Endothelial cell of umbilical vein (primary cell): ENCODE data around the gene NRXN3. TPM values are rescaled to one million over a fixed set of nuclear protein-coding genes. Genes with fewer than 3 reads are reported as not detected.

Experiments used
- BruUV-seq: library from RNA; stranded (reverse); fragments of 400-500 nt; replicated peaks from 2 replicates; lab custom pipeline; 2021; lab: Mats Ljungman, UMichigan
- CTCF ChIA-PET: fragments of 300-600, 350-600 bp; sonication (Branson Sonifier 250); formaldehyde crosslinking; loops from one replicate; lab custom pipeline; 2021; ENCODE audit warnings: antibody characterized with exemption, inconsistent platforms; lab: Charles Lee
- POLR2A ChIA-PET: fragments of 300-600, 350-600 bp; sonication (Branson Sonifier 250); formaldehyde crosslinking; loops from one replicate; lab custom pipeline; 2021; ENCODE audit warnings: antibody characterized with exemption, inconsistent platforms; lab: Charles Lee
- DNase-seq: peaks from one replicate; pipeline ENCODE4 v3.0.0-alpha.2; 2011; ENCODE audit warnings: low read depth, low spot score
- FAIRE-seq: peaks from 2 replicates; lab custom pipeline; 2011; peaks lifted over from hg19 to GRCh38; lab: Jason Lieb, UNC
- H2AFZ ChIP-seq: 2 replicates; pipeline ENCODE4 v1.6.0; 2012; ENCODE audit warnings: low read depth, low read length, control low read depth, inconsistent platforms
- H3K27ac ChIP-seq: 2 replicates; pipeline ENCODE4 v1.5.1; 2011; ENCODE audit warnings: low read depth, mild to moderate bottlenecking, control low read depth, low read length, moderate library complexity; ENCODE audit not compliant: insufficient read depth
- H3K27me3 ChIP-seq, 2 experiments: 2 replicates each; pipeline versions ENCODE4 v1.6.0 to v1.6.1; 2011; ENCODE audit warnings: low read length in 2 of 2, mixed read lengths in 1 of 2; ENCODE audit not compliant: control insufficient read depth in 2 of 2, insufficient read depth in 2 of 2
- H3K36me3 ChIP-seq, 2 experiments: 2 replicates in 1 of 2; 3 replicates in 1 of 2; pipeline ENCODE4 v1.5.1; 2011; ENCODE audit warnings: low read length in 2 of 2, mild to moderate bottlenecking in 1 of 2, moderate library complexity in 1 of 2; ENCODE audit not compliant: control insufficient read depth in 2 of 2, insufficient read depth in 2 of 2; ENCODE audit errors: extremely low read depth in 1 of 2
- H3K4me1 ChIP-seq: 3 replicates; pipeline ENCODE4 v1.5.1; 2011; ENCODE audit warnings: mild to moderate bottlenecking, low read length; ENCODE audit not compliant: control insufficient read depth, insufficient read depth; ENCODE audit errors: extremely low read depth
- H3K4me2 ChIP-seq: 2 replicates; pipeline ENCODE4 v1.6.1; 2011; ENCODE audit warnings: low read length, control low read depth, mixed read lengths; ENCODE audit not compliant: insufficient read depth
- H3K4me3 ChIP-seq, 3 experiments: fragments of 200-600 bp in 1 of 3; sonication (generic), shearing (Covaris generic) in 1 of 3; replicated peaks in 1 of 3; 2 replicates each; pipeline ENCODE4 v1.5.1; 2011 to 2016; ENCODE audit warnings: control low read depth in 3 of 3, low read length in 3 of 3, mild to moderate bottlenecking in 2 of 3, inconsistent platforms in 1 of 3, low read depth in 1 of 3, moderate library complexity in 1 of 3; ENCODE audit not compliant: insufficient read depth in 1 of 3
- H3K79me2 ChIP-seq: 2 replicates; pipeline ENCODE4 v1.6.0; 2012; ENCODE audit warnings: low read length, inconsistent platforms; ENCODE audit not compliant: control insufficient read depth, insufficient read depth
- H3K9ac ChIP-seq: replicated peaks from 2 replicates; pipeline ENCODE3; 2011; ENCODE audit warnings: low read length, control low read depth; ENCODE audit not compliant: insufficient read depth; ENCODE audit errors: extremely low read depth
- H3K9me1 ChIP-seq: replicated peaks from 3 replicates; pipeline ENCODE4 v1.6.0; 2011; ENCODE audit warnings: mild to moderate bottlenecking, low read length; ENCODE audit not compliant: control insufficient read depth, insufficient read depth; ENCODE audit errors: extremely low read depth
- H3K9me3 ChIP-seq: replicated peaks from 2 replicates; pipeline ENCODE4 v1.5.1; 2012; ENCODE audit warnings: low read length, inconsistent platforms; ENCODE audit not compliant: control insufficient read depth, insufficient read depth
- H4K20me1 ChIP-seq: replicated peaks from 2 replicates; pipeline ENCODE3; 2011; ENCODE audit warnings: mild to moderate bottlenecking, low read length; ENCODE audit not compliant: control insufficient read depth, insufficient read depth; ENCODE audit errors: extremely low read depth
- CTCF ChIP-seq, 2 donors: IDR thresholded peaks; 1 replicate in 1 of 2; 2 replicates in 1 of 2; pipeline ENCODE4 v1.5.1; 2011; ENCODE audit warnings: low read length in 2 of 2, mild to moderate bottlenecking in 2 of 2, moderate library complexity in 2 of 2, control low read depth in 1 of 2, inconsistent platforms in 1 of 2, low read depth in 1 of 2; ENCODE audit not compliant: insufficient read depth in 1 of 2; ENCODE audit errors: extremely low read depth in 1 of 2
- EZH2 ChIP-seq: IDR thresholded peaks from 2 replicates; pipeline ENCODE4 v1.6.1; 2012; ENCODE audit warnings: borderline replicate concordance, low read depth, mild to moderate bottlenecking, moderate library complexity, low read length, inconsistent platforms; ENCODE audit not compliant: severe bottlenecking
- FOS ChIP-seq: IDR thresholded peaks from 2 replicates; pipeline ENCODE4 v1.6.1; 2011; ENCODE audit warnings: mild to moderate bottlenecking, low read length, moderate library complexity, borderline replicate concordance; ENCODE audit not compliant: insufficient read depth
- GATA2 ChIP-seq: IDR thresholded peaks from 2 replicates; pipeline ENCODE4 v1.7.0; 2011; ENCODE audit warnings: low read depth, mild to moderate bottlenecking, moderate library complexity, mixed read lengths, low read length; ENCODE audit not compliant: insufficient read length, insufficient read depth
- JUN ChIP-seq: IDR thresholded peaks from 2 replicates; pipeline ENCODE4 v1.6.1; 2011; ENCODE audit warnings: borderline replicate concordance, low read depth; ENCODE audit not compliant: insufficient read length, insufficient read depth
- MAX ChIP-seq: IDR thresholded peaks from 2 replicates; pipeline ENCODE4 v1.6.1; 2011; ENCODE audit not compliant: insufficient read depth, insufficient read length
- MYC ChIP-seq: IDR thresholded peaks from one replicate; pipeline ENCODE4 v1.6.1; 2011; ENCODE audit warnings: mild to moderate bottlenecking, low read depth, low read length
- POLR2A ChIP-seq: IDR thresholded peaks from 2 replicates; pipeline ENCODE4 v1.6.1; 2012; ENCODE audit warnings: low read depth, mild to moderate bottlenecking, control low read depth, low read length
- POLR2AphosphoS5 ChIP-seq: IDR thresholded peaks from 2 replicates; pipeline ENCODE4 v1.6.1; 2012; ENCODE audit warnings: low read depth, mild to moderate bottlenecking, control low read depth, low read length, moderate library complexity; ENCODE audit not compliant: insufficient read depth
- dilution Hi-C: fragments of 300-500 bp; cut with MboI; formaldehyde crosslinking; loops from one replicate; pipeline ENCODE4 v1.15.0; 2019; ENCODE audit warnings: low sequenced_read_pairs; ENCODE audit not compliant: extremely low pct_ligation_motif_present
- intact Hi-C: fragments of 100-400 bp; cut with micrococcal nuclease; formaldehyde crosslinking; loops from one replicate; pipeline ENCODE4 v1.10.0; 2022
- polyA plus RNA-seq, 4 experiments: library from polyadenylated mRNA; depleted of rRNA in 3 of 4; stranded (reverse) in 3 of 4; unstranded in 1 of 4; fragments of >200 nt; gene quantifications; 2 replicates each; pipeline versions ENCODE4 v1.2.1 to v1.2.3, GENCODE V29; 2011 to 2012; ENCODE audit warnings: missing spikeins in 1 of 4
- total RNA-seq: library from RNA; stranded (reverse); gene quantifications from 2 replicates; pipeline ENCODE4 v1.2.3, GENCODE V29; 2021

The NRXN3 gene
- total and polyA plus RNA-seq, 2 donors (not counting 3 experiments of a cell fraction or from before 2014, with no cell fraction given), result 0.72 to 4.2 TPM

GRCh38 chr14:79516009-79516408 is 1345.8 kb downstream of the NRXN3 start:
- H3K79me2 ChIP-seq, result no peaks in the 10 kb centered on the region
- no peak overlapping the region for H3K4me3 ChIP-seq
- H4K20me1 ChIP-seq, result no peaks in the 10 kb centered on the region
- no peak overlapping the region for H3K9ac ChIP-seq
- BruUV-seq, result no TSS peak
- dilution Hi-C loops, result no loop called here
- H3K9me3 ChIP-seq, result no peaks in the 10 kb centered on the region
- ChIA-PET POLR2A (no interaction called here), CTCF (no interaction called here)
- H3K27ac ChIP-seq, result no peak overlapping the region
- no peak overlapping the region for H3K4me2 ChIP-seq
- H3K27me3 ChIP-seq, result no peaks in the 10 kb centered on the region
- TF ChIP-seq FOS (no peak), CTCF (IDR thresholded peaks at IDR 0.05; ENCODE audit: extremely low read depth in 1 of 2, insufficient read depth in 1 of 2, low read depth in 1 of 2, low read length in 2 of 2) (no peak), MYC (no peak), JUN (no peak), GATA2 (no peak), MAX (no peak), EZH2 (no peak), POLR2A (no peak), POLR2AphosphoS5 (no peak)
- FAIRE-seq (no peak), DNase-seq (no peak)
- H3K9me1 ChIP-seq, result no peaks in the 10 kb centered on the region
- intact Hi-C loops, result no loop called here
- no peak overlapping the region for H2AFZ ChIP-seq
- no peaks in the 10 kb centered on the region for H3K36me3 ChIP-seq
- H3K4me1 ChIP-seq, result no peaks in the 10 kb centered on the region
